Activated CD4-positive, alpha-beta memory T cell treated with anti-CD3 and anti-CD28 coated beads for 36 hours (primary cell): ENCODE data around the gene PIP4K2B. TPM values are rescaled to one million over a fixed set of nuclear protein-coding genes. Genes with fewer than 3 reads are reported as not detected.

ENCODE experiments used
- CTCF ChIA-PET: fragments of 350-600 bp; sonication (Branson Sonifier 250); formaldehyde crosslinking; loops from one replicate; lab custom pipeline; 2021; ENCODE audit warnings: antibody characterized with exemption, inconsistent platforms; lab: Charles Lee
- POLR2A ChIA-PET: fragments of 350-600 bp; sonication (Branson Sonifier 250); formaldehyde crosslinking; loops from one replicate; lab custom pipeline; 2021; ENCODE audit warnings: antibody characterized with exemption; lab: Charles Lee
- DNase-seq: peaks from one replicate; pipeline ENCODE4 v3.0.0-alpha.2; 2020
- H3K27ac Mint-ChIP-seq: one replicate; pipeline ENCODE4 v1.8.0; 2021; ENCODE audit warnings: mixed read lengths
- H3K27me3 Mint-ChIP-seq: one replicate; pipeline ENCODE4 v1.8.0; 2021; ENCODE audit warnings: mixed read lengths
- H3K36me3 Mint-ChIP-seq: one replicate; pipeline ENCODE4 v1.8.0; 2021; ENCODE audit warnings: mixed read lengths
- H3K4me1 Mint-ChIP-seq: one replicate; pipeline ENCODE4 v1.8.0; 2021; ENCODE audit warnings: low read depth, mixed read lengths
- H3K4me3 Mint-ChIP-seq: one replicate; pipeline ENCODE4 v1.8.0; 2021; ENCODE audit warnings: mild to moderate bottlenecking, mixed read lengths
- H3K9me3 Mint-ChIP-seq: one replicate; pipeline ENCODE4 v1.8.0; 2021; ENCODE audit warnings: mixed read lengths
- intact Hi-C: fragments of 100-400 bp; cut with micrococcal nuclease; formaldehyde crosslinking; loops from one replicate; pipeline ENCODE4 v1.15.1; 2023
- total RNA-seq, 2 experiments: library from RNA; stranded (reverse); gene quantifications; one replicate each; pipeline ENCODE4 v1.2.3, GENCODE V29; 2021

The PIP4K2B gene
- total RNA-seq, 2 experiments from 2014 or later, result 37.8 to 37.9 TPM

DNA sequence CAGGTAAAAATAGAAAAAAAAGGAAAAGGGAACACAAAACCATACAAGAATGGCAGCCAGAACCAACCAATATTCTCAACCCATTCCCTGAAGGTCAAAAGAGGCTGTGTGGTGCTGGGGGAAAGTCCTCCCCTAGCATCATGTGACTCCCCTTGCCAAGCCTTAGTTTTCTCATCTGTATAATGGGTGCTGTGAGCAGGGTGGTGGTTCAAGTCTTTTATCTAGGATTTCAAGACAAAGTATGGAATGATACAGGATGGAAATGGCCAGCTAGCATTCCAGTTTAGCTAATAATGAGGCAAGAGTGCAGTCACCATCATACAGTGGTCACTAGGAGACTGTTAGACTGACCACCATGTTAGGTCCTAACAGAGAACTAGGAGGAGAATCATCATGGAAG is 26.1 kb downstream of the PIP4K2B start:
- DNase-seq, result no peak
- CTCF ChIA-PET, result no interaction called here
- POLR2A ChIA-PET, result no interaction called here
- Mint-ChIP-seq H3K4me1 (no peaks in the 10 kb centered on the region), H3K4me3 (no peak overlapping the region), H3K36me3 (peaks cover 19% of the 10 kb centered on the region), H3K27me3 (no peaks in the 10 kb centered on the region), H3K9me3 (no peaks in the 10 kb centered on the region), H3K27ac (no peak overlapping the region)
- intact Hi-C loops, result no loop called here

DNA sequence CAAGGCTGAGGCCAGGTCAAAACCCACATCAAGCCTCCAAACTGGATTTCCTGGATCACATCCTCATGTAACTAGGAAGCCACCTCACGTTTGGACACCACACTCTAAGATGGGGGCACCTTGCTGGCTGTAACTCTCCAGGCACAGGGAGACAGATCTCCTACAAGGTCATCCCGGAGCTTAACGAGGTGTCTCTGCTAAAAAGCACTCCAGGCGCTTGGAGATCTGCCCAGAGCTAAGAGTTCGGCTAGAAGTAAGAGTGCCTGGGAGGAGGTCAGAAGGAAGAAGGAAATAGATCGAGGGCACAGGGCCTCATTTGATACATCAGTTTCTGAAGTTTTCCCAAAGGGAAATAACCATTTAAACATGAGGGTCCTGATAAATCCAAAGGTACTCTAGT is 30.9 kb downstream of the PIP4K2B start:
- no peaks in the 10 kb centered on the region for H3K27me3 Mint-ChIP-seq
- no peaks in the 10 kb centered on the region for H3K9me3 Mint-ChIP-seq
- CTCF ChIA-PET, result interaction anchor here (1.2 kb wide), 1 partner anchor 30 kb away, joined by 3 read pairs; no protein-coding TSS in a partner anchor
- DNase-seq, result no peak
- POLR2A ChIA-PET, result interaction anchor here (0.9 kb wide), 1 partner anchor 12 kb away, joined by 3 read pairs; no protein-coding TSS in a partner anchor
- peaks cover 37% of the 10 kb centered on the region for H3K36me3 Mint-ChIP-seq
- H3K4me1 Mint-ChIP-seq, result no peaks in the 10 kb centered on the region
- H3K27ac Mint-ChIP-seq, result no peak overlapping the region
- intact Hi-C loops, result no loop called here
- H3K4me3 Mint-ChIP-seq, result no peak overlapping the region

DNA sequence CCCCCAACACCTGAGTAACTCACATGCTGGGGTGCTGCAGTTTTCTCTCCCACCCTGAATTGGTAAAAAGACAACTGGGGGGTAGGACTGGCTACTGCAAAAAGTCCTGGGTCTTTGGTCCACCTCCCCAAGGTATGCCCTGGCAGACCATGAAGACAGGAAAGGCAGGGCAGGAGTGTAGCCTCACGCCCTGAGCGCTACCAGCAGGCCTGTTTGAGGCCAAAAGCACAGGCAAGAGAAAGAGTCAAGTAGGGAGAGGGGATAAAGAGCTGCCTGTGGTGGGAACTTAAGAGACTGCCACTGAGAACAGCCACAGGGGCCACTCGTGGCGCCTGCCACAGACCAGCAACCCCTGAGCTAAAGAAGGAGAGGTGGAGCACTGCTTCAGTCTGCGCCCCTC is 33.0 kb downstream of the PIP4K2B start:
- H3K4me3 Mint-ChIP-seq, result no peak overlapping the region
- no peaks in the 10 kb centered on the region for H3K27me3 Mint-ChIP-seq
- H3K27ac Mint-ChIP-seq, result no peak overlapping the region
- ChIA-PET CTCF (no interaction called here), POLR2A (interaction anchor here (0.6 kb wide), 1 partner anchor 26 kb away, joined by 3 read pairs; no protein-coding TSS in a partner anchor)
- no peaks in the 10 kb centered on the region for H3K4me1 Mint-ChIP-seq
- H3K9me3 Mint-ChIP-seq, result no peaks in the 10 kb centered on the region
- intact Hi-C loops, result no loop called here
- peaks cover 50% of the 10 kb centered on the region for H3K36me3 Mint-ChIP-seq
- DNase-seq, result no peak

DNA sequence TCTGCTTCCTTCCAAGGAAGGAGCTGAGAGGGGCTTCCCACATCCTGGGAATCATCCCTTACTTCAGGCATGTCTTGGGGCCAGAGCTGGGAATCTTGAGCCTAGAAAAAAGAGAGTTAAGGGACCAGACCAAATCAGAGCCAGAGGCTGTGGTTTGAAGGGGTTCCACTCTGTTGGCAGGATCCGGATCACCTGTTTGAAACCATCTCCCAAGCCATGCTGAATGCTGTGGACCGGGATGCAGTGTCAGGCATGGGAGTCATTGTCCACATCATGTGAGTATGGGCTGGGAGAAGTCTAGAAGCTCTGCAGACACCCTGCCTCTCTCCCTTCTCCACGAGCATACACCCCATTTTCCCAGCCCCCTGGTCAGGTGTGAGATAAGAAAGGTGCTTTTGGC is 37.1 kb downstream of the PIP4K2B start:
- DNase-seq, result no peak
- H3K4me1 Mint-ChIP-seq, result peaks cover 3% of the 10 kb centered on the region
- no peaks in the 10 kb centered on the region for H3K9me3 Mint-ChIP-seq
- no peaks in the 10 kb centered on the region for H3K27me3 Mint-ChIP-seq
- ChIA-PET POLR2A (no interaction called here), CTCF (interaction anchor here (0.6 to 1.1 kb wide), 7 partner anchors 10 to 1388 kb away, joined by 3 to 4 read pairs (median 3); no protein-coding TSS in a partner anchor)
- peaks cover 58% of the 10 kb centered on the region for H3K36me3 Mint-ChIP-seq
- intact Hi-C loops, result no loop called here
- H3K27ac Mint-ChIP-seq, result no peak overlapping the region
- H3K4me3 Mint-ChIP-seq, result no peak overlapping the region

DNA sequence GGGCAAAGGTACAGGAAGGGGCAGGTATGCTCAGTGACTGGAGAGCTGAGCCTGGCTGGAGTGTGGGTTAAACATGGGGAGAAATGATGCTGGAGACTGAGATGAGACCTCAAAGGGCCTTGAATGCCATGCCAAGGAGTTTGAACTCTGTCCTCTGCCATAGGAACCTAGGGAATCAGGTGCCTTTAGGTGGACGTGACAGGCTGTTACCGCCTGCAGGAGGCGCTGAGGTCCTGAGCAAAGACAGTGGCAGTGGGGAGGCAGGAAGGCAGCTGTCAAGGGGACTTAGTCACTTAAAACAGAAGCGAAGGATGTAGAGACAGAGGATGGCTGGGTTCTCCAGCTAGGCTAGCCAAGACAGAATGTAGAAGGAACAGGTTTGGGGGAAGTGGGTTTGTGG is 37.7 kb downstream of the PIP4K2B start:
- no peaks in the 10 kb centered on the region for H3K9me3 Mint-ChIP-seq
- intact Hi-C loops, result no loop called here
- POLR2A ChIA-PET, result no interaction called here
- DNase-seq, result peak; percentile 63
- CTCF ChIA-PET, result interaction anchor here (0.8 to 1.1 kb wide), 6 partner anchors 9 to 402 kb away, joined by 3 to 4 read pairs (median 4); no protein-coding TSS in a partner anchor
- H3K4me1 Mint-ChIP-seq, result peaks cover 3% of the 10 kb centered on the region
- no peak overlapping the region for H3K4me3 Mint-ChIP-seq
- H3K27ac Mint-ChIP-seq, result peak overlapping the region; percentile 43
- no peaks in the 10 kb centered on the region for H3K27me3 Mint-ChIP-seq
- peaks cover 58% of the 10 kb centered on the region for H3K36me3 Mint-ChIP-seq

- no peaks in the 10 kb centered on the region for H3K9me3 Mint-ChIP-seq
- H3K4me1 Mint-ChIP-seq, result peaks cover 37% of the 10 kb centered on the region
- CTCF ChIA-PET, result interaction anchor here (1.4 to 4.3 kb wide), 2 partner anchors 18 to 25 kb away, joined by 6 to 39 read pairs; no protein-coding TSS in a partner anchor
- intact Hi-C loops, result loop anchor here (2.0 to 5.0 kb wide), 2 partner anchors 46 to 196 kb away; partner anchors contain the start of gene PIP4K2B
- H3K4me3 Mint-ChIP-seq, result peak overlapping the region; percentile 92
- no peak for DNase-seq
- H3K36me3 Mint-ChIP-seq, result peaks cover 33% of the 10 kb centered on the region
- H3K27me3 Mint-ChIP-seq, result peaks cover 25% of the 10 kb centered on the region
- POLR2A ChIA-PET, result interaction anchor here (0.7 kb wide), 1 partner anchor 12 kb away, joined by 3 read pairs; no protein-coding TSS in a partner anchor
- peak overlapping the region; percentile 94 for H3K27ac Mint-ChIP-seq
Observed at GRCh38 chr17:38753071-38753506, 46.3 kb downstream of the PIP4K2B start.

DNA sequence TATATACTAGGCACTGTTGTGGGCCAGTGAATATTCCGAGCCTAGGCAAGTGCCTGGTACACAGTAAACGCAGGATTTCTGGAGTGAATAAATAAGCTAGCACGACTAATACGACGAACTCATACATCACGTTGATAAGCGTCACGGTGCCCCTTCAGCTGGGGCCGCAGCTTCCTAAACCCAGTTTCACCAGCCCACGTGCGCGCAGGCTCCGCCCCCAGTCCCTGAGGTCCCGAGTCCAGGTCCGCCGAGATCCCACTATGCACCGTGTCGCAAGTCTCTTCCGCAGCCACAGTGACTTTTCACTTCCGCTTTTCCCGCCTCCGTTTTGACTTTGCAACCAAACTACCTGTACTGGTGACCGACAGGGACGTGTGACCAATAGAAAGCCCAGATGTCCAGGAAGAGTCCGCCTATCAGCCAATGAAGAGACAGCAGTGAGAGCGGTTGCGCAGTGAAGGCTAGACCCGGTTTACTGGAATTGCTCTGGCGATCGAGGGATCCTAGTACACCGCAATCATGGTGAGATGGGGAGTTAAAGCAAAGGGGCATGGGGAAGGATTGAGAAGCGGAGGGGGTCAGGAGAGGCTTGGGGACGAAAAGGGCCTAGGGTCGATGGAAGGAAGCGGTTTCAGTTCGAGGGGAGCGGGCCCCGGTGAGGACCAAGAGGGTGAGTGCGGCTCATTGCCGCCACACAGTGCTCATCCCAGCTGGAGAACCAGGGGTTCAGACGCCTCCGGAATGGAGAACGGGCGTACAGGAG is 46.9 kb downstream of the PIP4K2B start, which contains the start of gene PSMB3:
Gene PSMB3, plus strand, starts transcription at position 434 of the 763 bp plus-strand sequence. Its CDS starts 86 bp downstream, at position 520.
- Mint-ChIP-seq H3K9me3 (no peaks in the 10 kb centered on the region), H3K27me3 (peaks cover 27% of the 10 kb centered on the region), H3K27ac (peak within 1 kb of the TSS; percentile 94), H3K4me3 (peak within 1 kb of the TSS; percentile 92), H3K36me3 (peaks cover 31% of the 10 kb centered on the region), H3K4me1 (peaks cover 40% of the 10 kb centered on the region)
- POLR2A ChIA-PET, result interaction anchor here (0.7 to 1.5 kb wide), 11 partner anchors 12 to 193 kb away, joined by 3 to 9 read pairs (median 4); partner anchors contain the start of genes CWC25 and MLLT6
- intact Hi-C loops, result loop anchor here (1.0 to 5.0 kb wide), 6 partner anchors 25 to 402 kb away; partner anchors contain the start of genes LASP1 and PIP4K2B
- CTCF ChIA-PET, result interaction anchor here (0.7 to 4.3 kb wide), 9 partner anchors 10 to 230 kb away, joined by 3 to 39 read pairs (median 4); partner anchors contain the start of gene EPOP
- DNase-seq, result peak; percentile 99

- Mint-ChIP-seq H3K36me3 (peaks cover 31% of the 10 kb centered on the region), H3K9me3 (no peaks in the 10 kb centered on the region), H3K27me3 (peaks cover 28% of the 10 kb centered on the region), H3K27ac (peak overlapping the region; percentile 94), H3K4me3 (peak overlapping the region; percentile 92), H3K4me1 (peaks cover 41% of the 10 kb centered on the region)
- DNase-seq, result peak; percentile 91
- ChIA-PET POLR2A (interaction anchor here (0.8 to 1.5 kb wide), 10 partner anchors 17 to 193 kb away, joined by 3 to 9 read pairs (median 4); partner anchors contain the start of genes CWC25 and MLLT6), CTCF (interaction anchor here (0.7 to 4.3 kb wide), 9 partner anchors 10 to 231 kb away, joined by 3 to 39 read pairs (median 4); partner anchors contain the start of gene EPOP)
- intact Hi-C loops, result loop anchor here (1.0 to 5.0 kb wide), 8 partner anchors 17 to 402 kb away; partner anchors contain the start of genes LASP1 and PIP4K2B
Observed at GRCh38 chr17:38751808-38752307, 47.5 kb downstream of the PIP4K2B start.

DNA sequence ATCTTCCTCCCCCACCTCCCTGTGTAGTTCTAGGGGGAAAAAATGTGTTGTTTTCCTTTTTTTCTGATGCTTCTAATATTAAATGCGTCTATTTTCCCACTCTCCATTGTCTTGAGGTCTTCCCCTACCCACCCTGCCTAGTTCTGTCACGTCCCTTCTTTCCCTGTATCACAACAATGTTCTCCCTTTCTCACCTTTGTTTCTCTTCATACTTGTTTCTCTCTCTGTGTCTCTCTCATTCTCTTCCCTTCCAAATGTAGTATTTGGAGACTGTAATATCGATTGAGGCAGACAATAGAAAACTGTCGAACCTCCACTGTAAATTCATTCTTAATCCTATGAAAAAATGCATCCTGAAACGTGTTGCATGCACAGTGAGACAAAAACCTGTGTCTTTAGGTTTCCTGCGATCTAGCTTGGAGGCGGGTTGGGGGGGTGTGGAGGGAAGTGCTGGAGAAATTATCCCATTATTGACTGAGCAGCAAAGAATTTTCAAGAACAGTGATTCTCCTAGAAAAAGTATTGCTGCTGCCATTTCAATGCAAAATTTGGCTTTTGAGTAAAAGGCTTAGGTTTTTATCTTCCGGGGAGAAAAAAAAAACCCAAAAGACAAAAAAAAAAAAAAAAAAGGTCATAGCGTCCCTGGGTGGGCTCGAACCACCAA is 48.1 kb downstream of the PIP4K2B start:
- DNase-seq, result no peak
- peak overlapping the region; percentile 94 for H3K27ac Mint-ChIP-seq
- ChIA-PET CTCF (interaction anchor here (0.9 to 4.3 kb wide), 8 partner anchors 11 to 402 kb away, joined by 3 to 39 read pairs (median 4); no protein-coding TSS in a partner anchor), POLR2A (interaction anchor here (1.0 to 1.5 kb wide), 9 partner anchors 17 to 192 kb away, joined by 3 to 9 read pairs (median 5); partner anchors contain the start of genes CWC25 and MLLT6)
- no peaks in the 10 kb centered on the region for H3K9me3 Mint-ChIP-seq
- H3K4me3 Mint-ChIP-seq, result peak overlapping the region; percentile 92
- intact Hi-C loops, result loop anchor here (1.0 to 5.0 kb wide), 3 partner anchors 16 to 194 kb away; no protein-coding TSS in a partner anchor
- H3K27me3 Mint-ChIP-seq, result peaks cover 34% of the 10 kb centered on the region
- H3K36me3 Mint-ChIP-seq, result peaks cover 28% of the 10 kb centered on the region
- peaks cover 45% of the 10 kb centered on the region for H3K4me1 Mint-ChIP-seq

DNA sequence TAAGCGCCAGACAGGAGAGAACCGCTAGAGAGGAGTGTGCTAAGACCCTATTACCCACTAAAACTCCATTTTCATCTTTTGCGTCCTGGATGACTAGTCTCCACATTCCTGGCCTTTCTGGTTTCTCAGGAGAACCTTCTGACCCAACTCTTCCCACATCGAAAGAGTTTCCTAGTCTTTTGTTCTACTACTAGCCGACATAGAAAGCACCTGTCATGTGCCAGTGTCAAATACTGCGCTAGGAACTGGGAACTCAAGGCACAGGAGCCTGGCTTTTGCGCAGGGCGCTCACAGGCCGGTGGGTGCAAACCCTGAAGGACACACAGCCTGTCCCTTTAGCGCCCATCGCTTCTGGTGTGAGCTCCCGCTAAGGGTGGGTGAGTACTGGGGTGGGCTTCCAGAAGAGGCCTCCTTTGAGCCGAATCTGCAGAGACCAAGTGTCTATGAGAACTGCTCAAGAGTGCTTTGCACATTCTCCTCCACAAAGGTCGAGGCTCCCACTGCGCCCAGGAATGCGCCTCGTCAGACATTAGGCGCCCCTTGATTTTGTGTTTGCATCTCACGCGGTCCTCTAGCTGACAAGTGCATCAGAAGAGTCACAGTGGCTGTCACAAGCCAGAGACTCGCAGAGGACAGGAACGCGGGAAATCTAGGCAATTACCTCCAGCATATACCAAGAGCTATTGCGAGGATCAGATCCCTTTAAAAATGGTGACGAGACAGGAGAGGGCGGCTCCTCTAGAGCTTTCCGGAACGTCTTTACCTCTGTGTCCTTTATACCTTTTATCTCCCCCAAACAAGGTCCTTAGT is 48.8 kb downstream of the PIP4K2B start:
- ChIA-PET CTCF (interaction anchor here (0.9 to 4.3 kb wide), 6 partner anchors 12 to 402 kb away, joined by 3 to 39 read pairs (median 4); no protein-coding TSS in a partner anchor), POLR2A (interaction anchor here (0.5 to 1.2 kb wide), 3 partner anchors 19 to 306 kb away, joined by 3 read pairs; partner anchors contain the start of gene MLLT6)
- Mint-ChIP-seq H3K27me3 (peaks cover 39% of the 10 kb centered on the region), H3K9me3 (no peaks in the 10 kb centered on the region), H3K27ac (peak overlapping the region; percentile 46), H3K4me3 (peak overlapping the region; percentile 92), H3K4me1 (peaks cover 42% of the 10 kb centered on the region), H3K36me3 (peaks cover 22% of the 10 kb centered on the region)
- intact Hi-C loops, result loop anchor here (1.0 to 5.0 kb wide), 3 partner anchors 16 to 193 kb away; no protein-coding TSS in a partner anchor
- DNase-seq, result no peak
